ENCODE data around the gene MCC.

DNA sequence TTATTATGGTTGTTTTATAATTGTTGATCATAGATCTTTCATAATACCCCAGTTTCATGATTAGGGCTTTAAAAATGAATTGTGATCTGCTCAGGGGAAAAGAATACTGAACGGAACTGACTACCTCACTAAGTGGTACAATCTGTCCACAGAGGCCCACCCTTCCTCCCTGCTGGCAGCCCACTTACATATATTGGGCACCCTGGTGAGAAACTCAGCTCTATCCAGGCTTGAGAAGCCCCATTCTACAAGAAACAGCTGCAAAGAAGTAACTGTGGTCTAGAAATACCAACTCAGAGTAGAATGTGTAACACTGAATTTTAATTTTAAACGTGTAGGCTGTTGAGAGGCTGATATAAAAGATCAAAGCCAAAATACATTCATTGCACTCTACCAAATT lies 100.4 kb downstream of the MCC start:
- TF ChIP-seq SUZ12 (IDR thresholded peaks at IDR 0.05) (no peak), FOXA1 (IDR thresholded peaks at IDR 0.05) (no peak), NFRKB (IDR thresholded peaks at IDR 0.05) (no peak), ELF4 (IDR thresholded peaks at IDR 0.05) (no peak), SP1 (IDR thresholded peaks at IDR 0.05) (no peak), BHLHE40 (IDR thresholded peaks at IDR 0.05; ENCODE audit: borderline replicate concordance) (no peak), FOXK2 (IDR thresholded peaks at IDR 0.05) (no peak), HDGF (IDR thresholded peaks at IDR 0.05; ENCODE audit: borderline replicate concordance) (no peak), TARDBP (IDR thresholded peaks at IDR 0.05) (no peak), ARNT (IDR thresholded peaks at IDR 0.05) (no peak), FOXM1 (IDR thresholded peaks at IDR 0.05; ENCODE audit: borderline replicate concordance) (no peak), CTBP1 (IDR thresholded peaks at IDR 0.05; ENCODE audit: borderline replicate concordance) (no peak)
- TF ChIP-seq, protein P1, sequence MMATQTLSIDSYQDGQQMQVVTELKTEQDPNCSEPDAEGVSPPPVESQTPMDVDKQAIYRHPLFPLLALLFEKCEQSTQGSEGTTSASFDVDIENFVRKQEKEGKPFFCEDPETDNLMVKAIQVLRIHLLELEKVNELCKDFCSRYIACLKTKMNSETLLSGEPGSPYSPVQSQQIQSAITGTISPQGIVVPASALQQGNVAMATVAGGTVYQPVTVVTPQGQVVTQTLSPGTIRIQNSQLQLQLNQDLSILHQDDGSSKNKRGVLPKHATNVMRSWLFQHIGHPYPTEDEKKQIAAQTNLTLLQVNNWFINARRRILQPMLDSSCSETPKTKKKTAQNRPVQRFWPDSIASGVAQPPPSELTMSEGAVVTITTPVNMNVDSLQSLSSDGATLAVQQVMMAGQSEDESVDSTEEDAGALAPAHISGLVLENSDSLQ (IDR thresholded peaks at IDR 0.05), result no peak
